Middle frontal gyrus (tissue), 1 donor: Measurements from ENCODE around the gene DAZL.

Experiments used
- DNase-seq: peaks from one replicate; pipeline ENCODE4 v3.0.0-alpha.2; 2015; ENCODE audit warnings: low spot score; ENCODE audit errors: extremely low spot score

DAZL gene

GRCh38 chr3:16546186-16547010 lies 58.8 kb downstream of the DAZL start:
- no peak for DNase-seq

- DNase-seq, result no peak
Observed at GRCh38 chr3:16545413-16546185, 59.6 kb downstream of the DAZL start.

- DNase-seq, result no peak
Observed at GRCh38 chr3:16543242-16543864, 61.9 kb downstream of the DAZL start.

GRCh38 chr3:16538507-16538906 lies 66.7 kb downstream of the DAZL start:
- DNase-seq, result no peak

GRCh38 chr3:16536996-16537395 lies 68.2 kb downstream of the DAZL start:
- DNase-seq, result no peak
